HS-5 (cell line): ENCODE measurements around the gene COA3.
"Not testable (repeated sequence)": the region's sequence is repeated elsewhere in the genome, so short reads cannot be mapped to it uniquely, and the experiment has no call there.

Experiments
- DNase-seq: peaks from one replicate; pipeline ENCODE4 v3.0.0-alpha.2; 2012; ENCODE audit warnings: low read depth

Gene COA3

GRCh38 chr17:42781639-42782165 lies 16.8 kb downstream of the COA3 start:
- no peak for DNase-seq

DNA sequence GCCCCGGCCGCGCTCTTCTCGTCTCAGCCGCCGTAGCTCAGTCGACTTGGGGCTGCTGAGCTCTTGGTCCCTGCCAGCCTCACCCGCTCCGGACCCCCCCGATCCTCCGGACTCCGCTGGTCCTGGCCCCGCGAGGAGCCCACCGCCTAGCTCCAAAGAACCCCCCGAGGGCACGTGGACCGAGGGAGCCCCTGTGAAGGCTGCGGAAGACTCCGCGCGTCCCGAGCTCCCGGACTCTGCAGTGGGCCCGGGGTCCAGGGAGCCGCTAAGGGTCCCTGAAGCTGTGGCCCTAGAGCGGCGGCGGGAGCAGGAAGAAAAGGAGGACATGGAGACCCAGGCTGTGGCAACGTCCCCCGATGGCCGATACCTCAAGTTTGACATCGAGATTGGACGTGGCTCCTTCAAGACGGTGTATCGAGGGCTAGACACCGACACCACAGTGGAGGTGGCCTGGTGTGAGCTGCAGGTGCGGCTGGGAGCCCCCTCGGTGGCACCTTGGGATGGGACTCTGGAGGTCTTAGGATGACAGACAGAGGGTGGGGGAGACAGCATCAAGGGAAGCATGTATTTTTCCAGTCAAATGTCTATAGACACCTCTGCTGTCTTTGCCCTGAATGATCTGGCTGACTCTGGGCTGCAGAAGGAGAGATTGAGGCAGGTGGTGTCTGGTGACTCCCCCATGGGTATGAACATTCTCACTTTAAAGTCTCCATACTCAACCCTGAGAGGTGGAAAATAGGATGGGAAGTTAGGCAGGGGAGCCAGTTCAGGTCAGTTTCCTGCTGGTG lies 17.5 kb downstream of the COA3 start:
- no peak for DNase-seq

GRCh38 chr17:42779936-42780850 lies 18.3 kb downstream of the COA3 start, which contains the start of gene WNK4:
Gene WNK4 (plus strand): TSS chr17:42780610. CDS start chr17:42780699, 89 bp downstream.
- DNase-seq = no peak

DNA sequence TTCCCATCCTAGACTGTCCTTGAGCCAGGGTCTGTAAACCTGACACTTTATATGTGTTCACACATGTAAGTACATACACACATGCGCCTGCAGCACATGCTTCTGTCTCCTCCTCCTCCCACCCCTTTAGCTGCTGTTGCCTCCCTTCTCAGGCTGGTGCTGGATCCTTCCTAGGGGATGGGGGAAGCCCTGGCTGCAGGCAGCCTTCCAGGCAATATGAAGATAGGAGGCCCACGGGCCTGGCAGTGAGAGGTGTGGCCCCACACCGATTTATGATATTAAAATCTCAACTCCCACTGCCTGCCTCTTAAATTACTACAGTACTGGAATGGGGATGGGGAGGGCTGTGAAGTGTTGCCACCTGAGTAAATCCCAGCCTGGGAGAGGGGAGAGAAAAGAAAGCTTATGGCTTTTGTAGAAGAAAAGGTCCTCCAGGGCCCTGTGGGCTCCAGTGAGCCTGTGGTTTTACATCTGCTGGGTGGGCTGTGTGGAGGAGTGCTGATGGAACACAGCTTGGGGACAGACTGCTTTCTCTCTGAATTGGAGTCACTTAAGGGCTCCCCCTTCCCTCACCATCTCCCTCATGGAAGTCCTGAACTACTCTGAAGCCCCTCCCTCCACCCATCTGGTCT lies 19.1 kb downstream of the COA3 start:
- DNase-seq = no peak

DNA sequence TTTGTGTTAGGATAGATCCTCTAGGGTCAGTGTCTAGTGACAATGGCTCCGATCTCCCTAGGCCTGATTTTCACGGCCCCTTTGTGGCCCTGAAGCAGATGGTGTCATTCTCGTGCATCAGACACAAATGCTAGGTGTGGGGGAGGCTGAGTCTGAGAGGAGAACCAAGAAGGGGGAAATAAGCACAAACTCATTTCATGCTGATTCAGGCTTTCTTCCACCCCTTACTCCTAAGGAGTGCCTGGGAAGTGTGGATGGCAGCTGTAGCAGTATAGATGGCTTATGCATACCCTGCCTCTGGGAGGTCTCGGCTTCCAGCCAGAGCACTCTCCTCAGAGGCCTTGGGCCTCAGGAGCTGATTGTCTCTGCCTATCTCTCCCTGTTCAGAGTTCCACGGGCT lies 19.9 kb downstream of the COA3 start:
- no peak for DNase-seq

GRCh38 chr17:42775534-42776098 lies 22.9 kb downstream of the COA3 start:
- DNase-seq = no peak

- DNase-seq = peak; percentile 58
These were observed 24.3 kb downstream of the COA3 start for GRCh38 chr17:42774066-42774745.

- peak; percentile 56 for DNase-seq
These were observed 25.0 kb downstream of the COA3 start, which contains the start of gene VPS25 for GRCh38 chr17:42773290-42774035. Gene VPS25 (plus strand): TSS chr17:42773449. CDS start chr17:42773476, 27 bp downstream.

- no peak for DNase-seq
These were observed 25.6 kb downstream of the COA3 start for GRCh38 chr17:42772945-42773289.

DNA sequence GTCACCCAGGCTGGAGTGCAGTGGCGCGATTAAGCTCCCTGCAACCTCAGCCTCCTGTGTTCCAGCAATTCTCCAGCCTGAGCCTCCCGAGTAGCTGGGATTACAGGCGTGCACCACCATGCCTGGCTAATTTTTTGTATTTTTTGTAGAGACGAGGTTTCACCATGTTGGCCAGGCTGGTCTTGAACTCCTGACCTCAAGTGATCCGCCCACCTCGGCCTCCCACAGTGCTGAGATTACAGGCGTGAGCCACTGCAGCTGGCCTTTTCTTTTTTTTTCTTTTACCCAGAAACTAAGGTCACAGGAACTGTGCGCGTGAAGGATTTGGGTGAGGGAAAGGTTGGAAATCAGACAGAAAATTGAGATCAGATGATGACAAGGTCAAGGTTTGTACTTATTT lies 28.5 kb downstream of the COA3 start:
- DNase-seq = not testable (repeated sequence)

DNA sequence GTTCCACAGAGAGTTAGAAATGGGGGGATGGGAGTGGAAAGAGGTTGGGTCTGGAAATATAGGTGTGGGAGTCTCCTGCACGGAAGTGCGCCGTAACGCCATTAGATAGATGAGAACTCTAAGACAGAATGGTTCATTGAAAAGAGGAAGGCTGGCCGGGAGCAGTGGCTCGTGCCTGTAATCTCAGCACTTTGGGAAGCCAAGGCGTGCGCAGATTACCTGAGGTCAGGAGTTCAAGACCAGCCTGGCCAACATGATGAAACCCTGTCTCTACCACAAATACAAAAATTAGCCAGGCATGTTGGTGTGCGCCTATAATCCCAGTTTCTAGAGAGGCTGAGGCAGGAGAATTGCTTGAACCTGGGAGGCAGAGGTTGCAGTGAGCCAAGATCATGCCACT lies 30.5 kb downstream of the COA3 start:
- not testable (repeated sequence) for DNase-seq

GRCh38 chr17:42767512-42767911 lies 31.0 kb downstream of the COA3 start:
- no peak for DNase-seq

DNA sequence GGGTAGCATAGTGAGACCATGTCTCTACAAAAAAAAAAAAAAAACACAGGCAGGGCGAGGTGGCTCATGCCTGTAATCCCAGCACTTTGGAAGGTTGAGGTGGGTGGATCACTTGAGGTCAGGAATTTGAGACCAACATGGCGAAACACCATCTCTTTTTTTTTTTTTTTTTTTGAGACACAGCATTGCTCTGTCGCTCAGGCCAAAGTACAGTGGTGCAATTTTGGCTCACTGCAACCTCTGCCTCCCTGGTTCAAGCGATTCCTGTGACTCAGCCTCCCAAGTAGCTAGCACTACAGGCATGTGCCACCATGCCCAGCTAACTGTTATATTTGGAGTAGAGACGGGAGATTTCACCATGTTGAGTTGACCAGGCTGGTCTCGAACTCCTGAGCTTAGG lies 32.4 kb downstream of the COA3 start:
- DNase-seq = no peak

DNA sequence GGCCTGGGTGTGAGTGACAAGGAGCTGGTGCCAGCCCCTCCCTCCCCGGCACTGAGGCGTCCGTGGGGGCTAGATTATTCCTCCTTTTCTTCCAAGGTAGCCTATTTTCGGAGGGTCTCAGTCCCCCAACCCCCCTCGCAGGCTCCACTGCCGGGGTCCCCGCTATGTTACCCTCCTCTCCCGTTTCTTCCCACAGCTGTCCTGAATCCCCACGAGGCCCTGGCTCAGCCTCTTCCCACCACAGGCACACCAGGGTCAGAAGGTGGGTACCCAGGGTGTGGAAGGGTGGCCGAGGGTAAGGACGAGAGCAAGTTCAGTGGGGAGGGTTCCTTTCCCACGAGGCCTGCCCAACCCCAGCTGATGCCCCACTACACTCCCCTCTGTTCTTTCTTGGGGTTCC lies 36.9 kb downstream of the COA3 start:
- no peak for DNase-seq

GRCh38 chr17:42760652-42761581 lies 37.6 kb downstream of the COA3 start, which contains the start of gene RAMP2:
Gene RAMP2 (plus strand): TSS chr17:42761227. CDS start chr17:42761262, 35 bp downstream.
- DNase-seq = no peak

DNA sequence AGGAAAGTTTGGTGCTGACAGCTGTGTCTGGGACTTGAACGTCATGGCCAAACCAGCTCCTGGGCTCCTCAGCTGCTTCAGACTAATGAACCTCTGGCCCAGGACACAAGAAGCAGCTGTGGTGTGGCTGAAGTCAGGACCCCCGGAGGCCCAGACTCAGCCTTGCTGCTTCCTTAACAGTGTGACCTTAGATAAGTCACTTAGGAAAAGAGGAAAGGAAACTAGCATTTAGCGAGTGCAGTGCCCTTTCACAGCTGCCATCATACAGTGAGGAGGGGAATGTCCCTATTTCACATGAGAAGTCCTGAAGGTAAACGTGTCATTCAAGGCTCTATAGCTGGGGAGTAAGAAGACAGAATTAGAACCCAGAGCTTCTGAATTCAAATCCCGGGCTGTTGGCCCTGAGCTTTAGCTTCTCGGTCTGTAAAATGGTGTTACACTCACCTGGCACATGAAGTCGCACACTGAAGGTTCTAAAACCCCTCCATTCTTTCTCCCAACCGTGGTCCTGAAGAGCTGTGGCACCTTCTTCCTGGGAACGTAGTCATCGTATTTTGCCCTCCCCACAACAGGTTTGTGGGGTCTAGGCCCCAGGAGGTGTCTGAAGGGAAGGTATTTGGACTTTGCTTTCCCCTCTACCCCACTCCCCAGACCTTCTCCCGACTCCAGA lies 38.4 kb downstream of the COA3 start:
- no peak for DNase-seq

- no peak for DNase-seq
These were observed 43.7 kb downstream of the COA3 start for GRCh38 chr17:42754782-42755181.

DNA sequence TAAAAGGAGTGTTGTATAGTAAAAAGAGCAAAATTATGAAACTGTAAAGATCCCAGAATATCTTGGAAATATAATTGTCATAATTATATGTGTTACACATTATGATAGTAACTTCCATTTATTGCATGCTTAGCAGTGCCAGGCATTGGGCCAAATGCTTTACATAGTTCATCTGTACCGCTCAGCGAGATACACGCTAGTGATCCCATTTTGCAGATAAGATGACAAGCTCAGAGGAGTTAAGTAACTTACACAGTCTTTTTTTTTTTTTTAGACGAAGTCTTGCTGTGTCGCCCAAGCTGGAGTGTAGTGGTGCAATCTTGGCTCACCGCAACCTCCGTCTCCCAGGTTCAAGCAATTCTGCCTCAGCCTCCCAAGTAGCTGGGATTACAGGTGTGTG lies 46.9 kb downstream of the COA3 start:
- no peak for DNase-seq
